GM19463 (cell line): ENCODE data around the gene CDK17.

Experiments used
- ATAC-seq: cut with Tn5 transposase; IDR thresholded peaks from one replicate; pipeline ENCODE4 v1.9.1; 2021; ENCODE audit warnings: mild to moderate bottlenecking, moderate library complexity; ENCODE audit not compliant: unreplicated experiment

CDK17 gene

DNA sequence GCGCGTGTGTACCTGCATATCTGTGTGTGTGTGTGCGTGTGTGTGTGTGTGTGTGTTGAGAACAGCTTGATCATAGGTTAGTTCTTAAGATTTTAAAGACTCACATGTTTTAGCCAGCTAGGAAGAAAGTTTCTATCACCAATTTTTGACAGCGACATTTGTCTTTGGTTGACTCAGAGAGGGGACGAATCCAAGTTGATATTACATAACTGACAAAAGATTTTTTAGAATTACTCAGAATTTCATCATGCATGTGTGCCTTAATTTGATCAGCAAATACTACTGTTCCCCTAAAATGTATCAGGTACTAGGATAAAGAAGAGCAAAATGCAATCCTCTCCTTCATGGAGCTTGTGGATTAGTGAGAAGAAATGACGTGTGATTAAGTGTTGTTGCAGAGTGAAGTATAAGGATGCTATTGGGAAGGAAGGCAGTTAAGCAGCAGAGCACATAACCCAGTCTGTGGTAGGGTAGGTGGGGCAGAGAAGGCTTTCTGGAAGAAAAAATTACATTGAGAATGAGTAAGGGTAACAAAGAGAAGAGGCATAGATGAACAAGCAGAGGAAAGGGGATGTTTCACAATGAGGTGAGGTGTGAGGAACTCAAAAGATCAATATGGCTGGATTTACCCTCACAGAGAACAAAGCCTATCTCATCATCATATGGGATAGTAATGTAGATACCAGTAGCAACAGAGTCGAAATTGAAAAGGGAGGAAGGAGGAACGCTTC is 128.6 kb downstream of the CDK17 start:
- no peak for ATAC-seq

DNA sequence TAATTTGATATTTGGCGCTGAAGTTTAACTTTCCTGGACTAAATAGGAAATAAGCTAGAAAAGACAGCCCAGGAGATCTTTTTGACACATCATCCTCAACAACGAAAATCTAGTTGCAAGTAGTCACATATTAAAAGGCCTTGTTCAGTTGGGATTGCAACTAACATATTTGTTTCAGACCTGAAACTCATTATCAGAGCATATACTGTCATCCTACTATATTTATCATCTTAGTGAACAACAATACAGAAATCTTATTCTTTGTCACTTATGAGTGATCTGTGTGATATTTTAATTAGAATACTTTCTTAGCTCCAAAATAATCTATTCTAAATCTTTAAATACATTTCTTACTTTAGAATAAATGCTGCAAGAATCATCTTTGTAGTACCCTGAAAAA is 134.0 kb downstream of the CDK17 start:
- no peak for ATAC-seq

DNA sequence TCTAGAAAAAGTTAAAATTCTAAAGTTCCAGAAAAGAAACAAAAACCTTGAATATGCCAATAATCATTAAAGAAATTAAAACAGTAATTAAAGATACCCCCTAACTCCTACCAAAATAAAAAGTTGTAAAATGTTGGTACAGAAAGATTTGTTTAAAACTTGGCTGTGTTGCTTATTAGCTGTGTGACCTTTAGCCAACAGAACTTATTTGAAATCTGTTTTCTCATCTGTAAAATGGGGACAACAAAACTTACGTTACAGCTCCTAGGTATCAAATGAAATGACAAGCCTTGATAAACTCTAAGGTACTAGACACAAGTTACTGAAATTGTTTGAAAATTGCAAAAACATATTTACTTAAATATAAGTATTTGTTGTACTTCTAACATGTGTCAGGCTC is 134.4 kb downstream of the CDK17 start:
- ATAC-seq = no peak

DNA sequence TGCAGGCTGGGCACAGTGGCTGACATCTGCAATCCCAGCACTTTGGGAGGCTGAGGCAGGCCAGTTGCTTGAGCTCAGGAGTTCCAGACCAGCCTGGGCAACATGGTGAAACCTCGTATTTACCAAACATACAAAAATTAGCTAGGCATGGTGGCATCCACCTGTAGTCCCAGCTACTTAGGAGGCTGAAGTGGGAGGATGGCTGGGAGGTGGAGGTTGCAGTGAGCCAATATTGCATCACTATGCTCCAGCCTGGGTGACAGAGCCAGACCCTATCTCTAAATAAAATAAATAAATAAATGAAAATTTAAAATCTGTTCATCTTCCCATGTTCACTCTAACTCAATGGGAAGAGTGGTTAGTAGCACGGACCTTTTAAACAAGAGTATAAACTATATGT is 134.8 kb downstream of the CDK17 start:
- ATAC-seq = no peak

DNA sequence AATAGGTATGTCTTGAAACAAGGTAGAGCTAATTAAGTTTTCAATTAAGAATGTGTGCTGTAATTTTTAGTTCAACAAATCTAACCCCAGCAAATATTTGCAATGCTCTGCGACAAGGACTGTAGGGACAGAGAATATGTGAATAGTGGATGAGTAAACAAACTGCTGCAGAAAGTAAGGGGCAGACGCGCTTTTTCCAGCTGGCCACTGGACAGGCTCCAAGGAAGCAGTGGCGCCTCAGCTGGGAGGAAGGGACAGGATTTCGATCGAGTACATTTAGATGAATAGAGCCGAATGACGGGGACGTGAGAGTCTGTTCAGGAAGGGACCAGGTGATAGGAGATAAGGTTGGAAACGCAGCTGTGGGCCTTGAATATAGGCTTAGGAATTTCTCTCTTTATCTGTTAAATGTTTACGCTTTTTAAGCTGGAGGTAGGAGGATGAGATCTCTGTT is 136.8 kb downstream of the CDK17 start:
- no peak for ATAC-seq

DNA sequence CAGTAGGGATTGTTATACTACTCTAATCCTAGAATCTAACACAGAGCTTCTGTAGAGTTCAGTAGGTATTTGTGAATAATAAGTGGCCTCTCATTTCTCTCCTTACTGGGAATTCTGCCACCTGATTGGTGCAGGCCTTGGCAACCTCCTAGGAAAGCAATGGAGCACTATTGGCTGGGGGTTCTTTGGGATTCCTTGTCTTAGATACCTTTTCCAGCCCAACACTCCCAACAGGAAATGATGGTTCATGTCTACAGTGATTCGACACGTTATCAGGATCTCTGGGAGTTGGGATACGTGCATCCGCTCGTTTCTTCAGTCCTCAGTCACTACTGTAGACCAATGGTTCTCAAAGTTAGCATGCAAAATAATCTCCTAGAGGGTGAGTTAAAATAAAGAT is 138.7 kb downstream of the CDK17 start:
- ATAC-seq = no peak

DNA sequence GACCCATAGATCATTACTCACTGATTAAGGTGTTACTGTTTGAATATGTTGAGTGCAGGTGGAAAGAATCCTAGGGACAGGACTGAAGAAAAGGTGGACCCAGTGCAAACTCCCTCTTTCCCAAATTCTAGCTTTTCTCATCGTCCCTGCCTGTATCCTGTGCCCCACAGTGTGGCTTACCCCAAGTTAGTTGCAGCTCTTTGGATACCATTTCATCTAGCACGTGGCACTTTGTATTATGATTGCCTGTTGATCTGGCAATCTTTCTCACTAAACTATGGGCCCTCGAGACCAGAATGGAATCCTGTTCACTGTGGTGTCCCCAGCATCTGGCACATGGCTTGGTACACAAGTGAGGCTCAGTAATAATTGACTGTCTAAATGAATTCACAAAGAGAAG is 139.6 kb downstream of the CDK17 start:
- no peak for ATAC-seq

DNA sequence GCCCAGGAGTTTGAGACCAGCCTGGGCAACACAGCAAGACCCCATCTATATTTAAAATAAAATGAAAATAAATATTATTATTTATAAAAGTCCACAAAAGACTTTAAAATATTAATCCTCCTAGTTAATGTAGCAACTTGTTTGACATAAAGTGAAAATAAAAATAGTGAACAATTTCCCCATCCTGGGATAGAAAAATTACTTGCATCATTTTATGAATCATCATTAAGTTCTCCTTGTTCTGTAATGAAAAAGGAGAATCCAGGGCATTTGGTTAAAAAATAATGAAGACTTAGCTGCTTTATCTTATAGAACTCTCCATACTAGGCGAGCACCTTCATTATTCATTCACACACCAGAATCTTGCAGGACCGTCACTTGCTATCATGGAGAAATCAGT is 140.0 kb downstream of the CDK17 start:
- ATAC-seq = no peak

DNA sequence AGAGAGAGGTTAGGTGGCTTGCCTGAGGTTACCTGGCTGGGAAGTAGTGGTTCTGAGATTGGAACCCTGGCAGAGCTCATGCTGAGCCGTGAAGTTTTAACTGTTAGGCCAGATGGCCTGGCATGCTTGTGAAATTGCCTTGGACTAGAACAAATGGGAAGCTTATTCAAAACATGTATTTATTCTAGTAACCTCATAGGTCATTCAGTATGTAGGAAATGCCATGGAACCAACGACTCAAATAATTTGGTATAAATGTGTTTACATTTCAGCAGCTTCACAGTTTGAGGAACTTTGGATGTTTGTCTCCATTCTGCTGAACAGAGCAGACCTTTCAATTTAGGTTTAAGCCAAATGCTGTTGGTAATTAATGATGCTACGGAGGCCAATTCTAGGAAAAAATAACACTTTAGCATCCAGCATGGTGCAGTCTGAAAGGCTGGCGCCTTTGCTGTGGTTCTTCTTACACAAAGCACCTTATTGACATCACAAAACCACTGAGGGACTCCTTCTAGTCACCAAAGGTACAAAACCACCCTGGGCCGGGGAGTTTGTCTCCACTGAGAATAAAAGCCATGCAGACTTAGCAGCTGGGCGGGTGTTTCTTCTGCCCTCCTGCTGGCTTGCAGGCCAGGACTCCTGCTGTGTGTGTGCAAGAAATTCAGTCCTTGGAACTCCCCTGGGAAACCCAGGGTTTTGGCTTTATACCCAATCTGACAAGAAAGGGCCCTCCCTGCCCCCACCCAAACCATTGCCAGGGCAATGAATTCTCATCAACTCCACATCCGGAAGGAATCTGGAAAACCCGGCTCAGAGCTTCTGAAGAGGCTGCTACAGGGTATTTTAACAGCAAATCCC is 141.9 kb downstream of the CDK17 start:
- ATAC-seq = no peak

DNA sequence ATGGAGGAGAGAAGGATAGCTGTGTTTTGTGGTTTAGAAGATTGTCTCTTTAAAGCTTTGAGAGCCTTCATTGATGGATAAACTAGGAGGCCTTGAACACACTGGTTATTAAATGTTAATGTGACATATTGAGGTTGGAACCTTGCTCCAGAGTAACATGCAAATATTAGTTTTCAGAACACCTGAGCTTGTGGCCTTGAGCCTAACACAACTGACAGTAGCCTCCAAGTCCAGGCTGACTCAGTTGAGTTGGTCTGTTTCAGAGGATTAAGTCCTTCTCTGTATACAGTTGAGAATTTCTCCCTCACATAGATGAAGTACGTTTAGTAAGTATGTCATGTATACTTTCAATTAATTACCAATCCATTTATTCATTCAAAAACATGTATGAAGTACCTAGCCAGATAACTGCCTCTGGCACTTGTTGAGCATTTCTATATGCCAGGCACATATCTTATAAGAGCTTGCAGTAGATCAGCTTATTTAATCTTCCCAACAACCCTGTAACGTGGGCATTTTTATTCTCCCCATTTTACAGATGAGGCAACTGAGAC is 142.6 kb downstream of the CDK17 start:
- ATAC-seq = no peak

DNA sequence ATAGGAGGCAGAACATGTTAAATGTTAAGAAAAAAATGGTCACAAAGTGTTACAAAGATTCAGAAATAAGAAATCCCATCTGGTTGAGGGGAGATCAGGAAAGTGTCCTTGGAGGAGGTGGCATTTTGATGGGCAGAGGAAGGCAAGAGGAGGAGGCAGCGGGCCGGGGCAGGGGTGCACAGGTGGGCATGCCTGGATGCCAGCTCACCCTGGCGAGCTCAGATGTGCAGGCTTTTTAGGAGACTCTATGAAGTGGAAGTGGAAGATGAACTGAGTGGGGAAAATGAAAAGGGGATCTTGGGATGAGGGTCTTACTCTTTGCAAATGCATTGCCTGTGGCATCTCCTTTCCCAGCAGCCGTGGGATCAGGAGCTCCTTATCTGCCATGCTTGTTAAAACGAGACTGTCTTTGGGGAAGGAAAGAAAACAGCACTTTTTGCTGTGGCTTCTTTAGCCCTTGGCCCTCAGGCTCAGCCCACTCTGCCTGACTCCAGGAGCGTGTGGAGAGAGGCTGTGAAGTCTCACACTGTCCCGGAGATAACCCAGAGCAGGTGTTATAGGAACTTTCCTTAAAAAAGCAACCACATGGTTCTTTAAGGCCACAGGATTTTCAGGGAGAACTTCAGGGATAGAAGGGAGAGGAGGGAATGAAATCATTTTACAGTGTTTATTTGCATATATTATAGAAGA is 143.4 kb downstream of the CDK17 start:
- ATAC-seq = no peak

DNA sequence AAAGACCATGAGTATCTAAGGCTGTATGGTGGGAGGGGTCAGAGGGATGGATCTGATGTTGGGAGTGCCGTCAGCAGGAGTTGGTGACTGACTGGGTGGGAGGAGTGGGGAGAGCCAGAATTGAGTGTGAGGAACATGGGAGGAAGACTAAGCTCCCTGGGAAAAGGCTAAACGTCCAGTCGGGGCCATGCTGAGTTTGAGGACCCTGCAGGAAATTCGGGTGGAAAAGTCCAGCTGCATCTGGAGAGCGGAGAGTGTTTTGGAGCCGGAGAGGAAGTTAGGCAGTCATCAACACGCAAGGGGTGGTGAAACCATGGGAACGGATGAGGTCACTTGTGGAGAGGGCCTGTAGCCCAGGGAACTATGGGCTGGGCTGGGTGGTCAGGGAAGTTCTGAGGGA is 145.2 kb downstream of the CDK17 start:
- no peak for ATAC-seq

DNA sequence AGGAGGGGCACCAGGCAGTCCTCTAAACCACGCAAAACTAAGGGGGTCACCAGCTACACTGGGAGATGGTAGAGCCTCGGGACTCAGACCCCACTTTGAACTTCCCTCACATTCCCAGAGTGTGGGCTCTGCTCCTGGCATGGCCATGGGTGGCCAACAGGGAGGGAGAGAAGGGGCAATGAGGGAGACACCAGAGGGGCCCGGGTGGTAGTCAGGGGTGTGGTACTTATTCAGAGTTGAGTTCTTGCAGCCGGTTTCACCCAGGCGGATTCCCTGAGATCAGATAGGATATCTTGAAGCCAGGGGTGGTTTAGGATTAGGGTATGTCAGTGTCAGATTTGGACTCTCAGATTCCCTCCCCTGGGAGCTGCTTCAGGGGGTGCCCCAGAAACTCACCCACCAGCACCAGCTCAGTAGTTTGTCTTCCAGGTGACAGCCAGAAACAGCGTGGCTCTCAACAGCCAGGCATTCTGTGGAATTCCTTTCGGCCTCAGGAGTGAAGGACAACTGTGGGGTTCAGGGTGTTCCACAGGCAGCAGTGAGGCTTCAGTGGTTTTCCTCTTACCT is 150.0 kb downstream of the CDK17 start:
- ATAC-seq = no peak

DNA sequence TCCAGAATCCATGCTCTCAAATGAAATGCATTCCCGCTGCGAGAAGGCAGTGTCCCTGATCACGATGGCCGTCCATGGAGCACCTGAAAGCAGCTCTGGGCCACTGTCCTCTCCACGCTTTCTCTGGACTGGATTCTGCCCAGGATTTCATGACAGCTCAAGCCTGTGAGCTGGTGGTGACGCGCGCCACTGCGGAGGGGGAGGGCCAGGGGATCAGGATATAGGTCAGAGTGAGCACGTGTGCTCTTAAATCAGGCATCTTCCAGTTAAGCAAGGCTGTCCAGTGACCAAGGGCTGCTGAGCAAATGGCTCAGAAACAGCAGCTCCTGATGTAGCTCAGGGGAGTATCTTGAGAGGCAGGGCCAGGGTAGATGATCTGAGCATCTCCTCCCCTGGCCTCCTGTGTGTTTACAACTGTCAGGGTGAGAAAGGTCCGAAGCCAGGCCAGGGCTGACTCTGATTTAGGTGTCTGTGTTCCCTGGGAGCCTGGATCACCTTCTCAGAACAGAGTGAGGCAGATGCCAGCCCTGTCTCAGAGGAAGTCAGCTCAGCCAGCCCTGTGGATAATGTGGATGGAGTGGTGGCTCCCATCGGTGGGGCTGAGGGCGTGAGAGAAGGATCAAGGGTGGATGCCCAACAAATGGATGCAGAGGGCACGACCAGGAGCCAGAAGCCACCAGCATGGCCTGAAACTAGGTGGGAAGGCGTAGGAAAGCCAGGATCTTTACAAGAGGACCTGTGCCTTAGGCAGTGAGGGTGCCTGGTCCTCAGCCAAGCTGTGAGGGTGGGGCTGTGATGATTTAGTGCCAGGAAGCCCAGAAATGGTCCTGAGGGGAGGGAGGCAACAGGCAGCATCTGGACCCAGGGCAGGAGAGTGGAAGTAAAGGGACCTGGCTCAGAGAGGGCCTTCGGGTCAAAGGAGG is 150.8 kb downstream of the CDK17 start:
- no peak for ATAC-seq

DNA sequence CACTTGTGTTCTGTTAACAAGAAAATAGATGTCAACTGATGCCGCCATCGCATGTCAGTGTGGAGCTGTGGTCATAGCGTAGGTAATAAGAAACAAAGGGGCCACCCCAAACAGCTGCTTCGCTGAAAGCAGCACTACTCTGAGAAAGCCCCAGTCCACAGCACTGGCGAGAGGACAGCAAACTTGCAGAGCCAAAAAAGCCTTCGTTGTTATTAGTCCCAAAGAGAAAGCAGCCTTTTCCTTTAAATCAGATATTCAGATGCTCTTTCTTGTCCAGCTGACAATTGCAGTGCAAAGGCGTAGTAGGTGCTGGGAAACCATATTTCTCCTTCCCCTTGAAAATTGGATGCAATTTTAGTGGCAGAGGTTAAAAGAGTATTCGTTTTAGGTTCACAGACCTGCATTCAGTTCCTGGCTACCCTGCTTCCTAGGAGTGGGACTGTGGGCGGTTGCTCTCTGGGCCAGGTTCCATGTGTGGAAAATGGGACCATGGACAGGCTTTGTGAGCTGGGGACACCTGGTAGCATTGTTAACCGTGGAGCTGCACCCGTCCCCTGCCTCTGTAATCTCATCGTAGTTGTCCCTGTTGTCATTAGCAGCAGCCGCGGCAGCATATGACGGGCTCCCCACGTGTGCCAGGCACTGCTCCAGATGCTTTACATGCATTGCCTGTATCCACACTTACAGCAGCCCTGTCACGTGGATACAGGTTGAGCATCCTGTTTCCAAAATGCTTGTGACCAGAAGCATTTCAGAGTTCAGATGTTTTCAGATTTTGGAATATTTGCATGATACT is 151.9 kb downstream of the CDK17 start:
- ATAC-seq = no peak

DNA sequence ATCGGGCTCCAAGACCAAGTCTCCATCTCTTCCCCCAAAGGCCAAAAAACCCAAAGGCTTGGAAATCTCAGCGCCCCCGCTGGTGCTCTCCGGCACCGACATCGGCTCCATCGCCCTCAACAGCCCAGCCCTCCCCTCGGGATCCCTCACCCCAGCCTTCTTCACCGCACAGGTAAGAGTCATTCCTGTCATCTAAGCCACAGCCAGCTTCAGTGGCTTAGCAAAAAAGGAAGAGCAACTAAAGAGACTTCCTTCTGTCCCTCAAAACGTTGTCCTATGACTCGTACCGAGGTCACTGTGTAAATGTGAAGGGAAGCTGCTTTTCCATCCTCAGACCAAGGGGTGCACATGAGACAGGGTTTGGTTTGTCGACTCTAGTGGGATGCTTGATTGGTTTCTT is 152.7 kb downstream of the CDK17 start:
- ATAC-seq = no peak

DNA sequence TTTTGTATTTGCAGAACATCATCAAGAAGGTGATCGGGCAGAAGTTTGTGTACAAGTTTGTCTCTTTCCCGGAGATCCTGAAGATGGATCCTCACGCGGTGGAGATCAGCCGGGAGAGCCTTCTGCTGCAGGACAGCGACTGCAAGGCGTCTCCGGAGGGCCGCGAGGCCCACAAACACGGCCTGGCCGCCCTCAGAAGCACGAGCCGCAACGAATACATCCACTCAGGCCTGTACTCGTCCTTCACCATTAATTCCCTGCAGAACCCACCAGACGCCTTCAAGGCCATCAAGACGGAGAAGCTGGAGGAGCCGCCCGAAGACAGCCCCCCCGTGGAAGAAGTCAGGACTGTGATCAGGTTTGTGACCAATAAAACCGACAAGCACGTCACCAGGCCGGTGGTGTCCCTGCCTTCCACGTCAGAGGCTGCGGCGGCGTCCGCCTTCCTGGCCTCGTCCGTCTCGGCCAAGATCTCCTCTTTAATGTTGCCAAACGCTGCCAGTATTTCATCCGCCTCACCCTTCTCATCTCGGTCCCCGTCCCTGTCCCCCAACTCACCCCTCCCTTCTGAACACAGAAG is 153.2 kb downstream of the CDK17 start:
- no peak for ATAC-seq

DNA sequence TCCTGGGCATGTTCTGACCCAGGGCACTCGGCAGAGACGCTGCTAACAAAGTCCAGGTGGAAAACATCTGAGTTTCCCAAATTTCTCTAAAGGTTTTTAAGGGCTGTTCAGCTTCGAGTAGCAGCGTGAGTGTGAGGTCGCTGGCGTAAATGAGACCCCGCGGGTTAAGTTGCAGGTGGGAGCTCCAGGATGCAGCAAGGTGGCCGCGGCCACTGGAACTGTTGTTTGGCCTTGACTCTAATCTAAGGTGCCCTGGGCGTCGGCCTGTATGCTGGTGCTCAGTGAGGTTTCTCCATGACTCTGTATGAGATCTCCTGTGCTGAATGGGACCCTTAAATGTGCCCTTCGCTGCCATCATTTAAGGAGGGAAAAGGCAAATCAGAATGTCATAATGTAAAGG is 155.4 kb downstream of the CDK17 start:
- no peak for ATAC-seq

DNA sequence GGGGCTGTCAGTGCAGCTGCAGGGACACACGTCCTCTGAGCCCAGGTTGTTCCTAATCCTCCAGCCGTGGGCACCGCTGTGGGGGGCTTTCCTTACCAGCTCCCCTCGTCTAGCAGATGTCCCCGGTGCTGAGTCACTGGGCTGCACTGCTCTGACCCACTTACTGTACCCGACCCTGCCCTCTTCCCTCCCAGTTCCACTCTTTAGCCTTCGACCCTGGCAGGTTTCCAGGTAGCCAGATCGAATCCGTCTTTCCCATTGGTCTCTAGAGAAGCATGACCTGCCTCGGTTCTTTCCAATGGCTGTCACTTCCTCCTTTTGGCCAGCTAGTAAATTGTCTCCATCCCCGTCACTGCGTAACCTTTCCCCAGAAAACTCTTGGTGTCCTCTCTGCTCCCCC is 157.6 kb downstream of the CDK17 start:
- no peak for ATAC-seq
